Measurements from ENCODE around the gene CTXN1.
"Not testable (repeated sequence)": the region's sequence is repeated elsewhere in the genome, so short reads cannot be mapped to it uniquely, and the experiment has no call there.

Gene CTXN1

DNA sequence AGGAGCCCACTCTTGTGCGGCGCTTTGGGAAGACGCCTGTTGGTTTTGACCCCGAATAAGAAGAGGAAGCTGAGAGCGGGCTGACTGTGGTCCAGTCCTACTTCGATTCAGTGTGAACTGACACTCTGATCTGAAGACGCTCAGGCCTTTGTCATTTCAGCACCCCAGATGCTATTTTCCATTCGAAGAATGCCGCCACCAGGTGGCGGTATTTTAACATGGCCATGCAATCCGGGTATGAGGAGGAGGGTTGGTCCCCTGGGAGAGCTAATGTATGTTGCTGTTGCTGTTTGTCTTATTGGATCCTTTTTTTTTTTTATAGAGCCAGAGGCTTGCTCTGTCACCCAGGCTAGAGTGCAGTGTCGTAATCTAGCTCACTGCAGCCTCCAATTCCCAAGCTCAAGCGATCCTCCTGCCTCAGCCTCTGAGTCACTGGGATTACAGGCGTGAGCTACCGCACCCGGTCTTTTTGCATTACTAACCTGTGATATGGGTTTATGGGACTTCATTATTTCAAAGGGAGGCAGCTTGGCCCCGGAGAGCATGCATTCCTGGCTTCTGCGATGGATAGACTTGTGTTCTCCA lies 18.3 kb upstream of the CTXN1 start:
- DNase-seq = peak; percentile 77

DNA sequence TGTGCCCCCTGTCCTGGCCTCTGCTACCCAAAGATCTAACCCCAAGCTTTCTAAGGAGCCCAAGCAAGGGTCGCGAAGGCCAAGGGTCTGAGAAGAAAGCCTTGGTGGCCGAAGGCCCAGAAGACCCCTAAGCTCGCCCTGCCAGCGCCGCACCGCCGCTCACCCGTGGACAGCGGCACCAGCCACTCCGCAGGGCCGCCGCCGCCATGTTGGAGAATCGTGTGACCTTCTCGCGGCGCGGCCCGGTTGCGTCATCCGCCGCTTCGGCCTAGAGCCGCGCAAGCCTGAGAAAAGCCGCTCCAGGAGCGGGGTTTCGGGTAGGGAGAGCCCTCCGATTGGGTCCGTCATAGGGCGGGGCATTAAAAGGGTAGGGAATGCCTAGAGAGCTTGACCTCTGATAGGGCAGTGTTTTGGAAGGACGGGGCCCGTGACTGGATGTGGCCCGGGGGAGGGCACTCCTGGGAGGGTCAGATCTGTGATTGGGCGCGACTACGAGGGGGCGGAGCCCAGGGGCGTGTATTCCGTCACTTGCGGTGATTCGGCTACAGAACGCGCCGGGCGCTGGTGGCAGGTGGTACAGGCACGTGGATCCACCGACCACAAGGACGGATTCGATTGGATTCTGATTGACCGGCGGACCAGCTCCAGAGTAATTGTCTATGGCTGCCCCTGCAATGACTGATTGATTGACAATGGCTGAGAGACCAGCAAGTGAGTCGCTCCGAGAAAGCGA lies 17.7 kb upstream of the CTXN1 start, which contains the start of gene TIMM44:
Gene TIMM44 (minus strand): TSS at position 223 of the 733 bp plus-strand sequence. CDS start 15 bp downstream, at position 208.
- peak; percentile 99 for DNase-seq

DNA sequence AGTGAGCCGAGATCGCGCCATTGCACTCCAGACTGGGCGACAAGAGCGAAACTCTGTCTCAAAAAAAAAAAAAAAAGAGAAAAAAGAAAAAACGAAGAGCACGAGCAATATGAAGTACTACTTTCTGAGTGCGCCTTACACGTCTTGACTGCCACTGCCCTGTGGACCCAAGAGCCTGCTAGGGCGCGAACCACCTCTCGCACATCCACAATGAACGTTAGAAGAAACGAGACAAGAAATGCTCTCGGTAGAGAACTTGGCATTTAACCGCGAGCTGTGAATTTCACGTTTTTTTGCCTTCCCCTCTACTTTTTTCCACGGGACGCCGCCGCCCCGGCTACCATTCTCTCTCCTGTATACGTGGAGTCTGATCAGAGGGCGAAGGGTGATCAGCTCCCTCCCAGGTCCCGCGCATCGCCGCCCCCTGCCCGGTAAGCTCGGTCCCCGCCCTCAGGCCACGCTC lies 17.1 kb upstream of the CTXN1 start:
- no peak for DNase-seq

DNA sequence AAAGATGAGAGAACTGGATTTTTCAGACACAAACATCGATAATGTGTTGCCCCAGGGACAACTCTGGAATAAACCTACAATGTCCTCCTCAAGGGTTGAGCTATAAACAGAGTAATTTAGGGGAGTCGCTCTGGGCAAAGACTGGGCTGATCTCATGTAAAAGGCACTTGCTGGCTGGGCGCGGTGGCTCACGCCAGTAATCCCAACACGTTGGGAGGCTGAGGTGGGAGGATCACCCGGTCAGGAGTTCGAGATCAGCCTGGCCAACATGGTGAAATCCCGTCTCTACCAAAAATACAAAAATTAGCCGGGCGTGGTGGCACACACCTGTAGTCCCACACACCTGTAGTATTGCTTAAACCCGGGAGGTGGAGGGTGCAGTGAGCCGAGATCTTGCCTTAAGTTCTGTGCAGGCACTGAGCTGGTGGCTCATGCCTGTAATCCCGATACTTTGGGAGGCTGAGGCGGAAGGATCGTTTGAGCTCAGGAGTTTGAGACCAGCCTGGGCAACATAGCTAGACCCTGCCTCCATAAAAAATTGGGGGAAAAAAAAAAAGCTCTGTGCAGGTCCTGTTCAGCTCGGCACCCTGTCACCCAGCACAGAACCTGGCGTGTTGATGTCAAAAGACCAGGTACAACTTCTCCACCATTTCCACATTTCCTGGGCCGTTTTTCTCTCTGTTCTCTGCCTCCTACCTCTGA lies 16.1 kb upstream of the CTXN1 start:
- no peak for DNase-seq

DNA sequence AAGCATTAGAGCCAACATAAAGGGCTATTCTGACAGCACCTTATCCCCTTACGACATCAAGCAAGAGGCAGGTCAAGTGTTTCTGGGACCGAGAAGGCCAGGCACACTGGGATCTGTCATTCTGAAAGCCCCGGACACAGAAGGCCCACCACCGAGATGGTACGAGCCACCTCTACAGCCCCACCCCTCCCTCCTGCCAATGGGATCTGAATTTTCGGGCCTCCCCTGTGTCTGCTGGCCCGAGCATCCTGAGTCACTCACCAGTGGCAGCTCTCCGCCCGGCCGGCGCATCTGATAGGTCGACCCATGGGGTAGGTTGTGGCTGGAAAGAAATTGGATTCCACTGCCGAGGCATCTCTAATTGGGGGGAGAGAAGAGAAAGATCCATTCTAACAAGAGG lies 14.9 kb upstream of the CTXN1 start:
- DNase-seq = no peak

DNA sequence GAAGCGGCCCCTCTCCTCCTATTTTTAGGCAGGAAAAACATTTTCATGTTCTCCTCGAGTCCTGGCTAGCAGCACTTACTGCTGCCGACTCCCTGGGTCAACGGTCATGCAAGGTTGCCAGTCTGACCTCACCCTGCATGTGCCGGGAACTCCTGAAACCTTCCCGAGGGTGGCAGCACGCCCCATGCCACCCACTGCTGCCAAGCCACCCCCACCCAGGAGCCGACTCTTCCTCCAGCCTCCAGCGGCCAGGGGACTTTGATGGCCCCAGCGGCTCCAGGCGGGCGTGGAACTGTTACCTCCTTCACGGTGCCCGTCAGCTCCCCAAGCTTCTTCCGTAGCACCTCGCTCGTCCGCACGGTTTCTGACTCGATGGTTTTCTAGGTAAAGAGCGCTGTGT lies 8.8 kb upstream of the CTXN1 start:
- no peak for DNase-seq

DNA sequence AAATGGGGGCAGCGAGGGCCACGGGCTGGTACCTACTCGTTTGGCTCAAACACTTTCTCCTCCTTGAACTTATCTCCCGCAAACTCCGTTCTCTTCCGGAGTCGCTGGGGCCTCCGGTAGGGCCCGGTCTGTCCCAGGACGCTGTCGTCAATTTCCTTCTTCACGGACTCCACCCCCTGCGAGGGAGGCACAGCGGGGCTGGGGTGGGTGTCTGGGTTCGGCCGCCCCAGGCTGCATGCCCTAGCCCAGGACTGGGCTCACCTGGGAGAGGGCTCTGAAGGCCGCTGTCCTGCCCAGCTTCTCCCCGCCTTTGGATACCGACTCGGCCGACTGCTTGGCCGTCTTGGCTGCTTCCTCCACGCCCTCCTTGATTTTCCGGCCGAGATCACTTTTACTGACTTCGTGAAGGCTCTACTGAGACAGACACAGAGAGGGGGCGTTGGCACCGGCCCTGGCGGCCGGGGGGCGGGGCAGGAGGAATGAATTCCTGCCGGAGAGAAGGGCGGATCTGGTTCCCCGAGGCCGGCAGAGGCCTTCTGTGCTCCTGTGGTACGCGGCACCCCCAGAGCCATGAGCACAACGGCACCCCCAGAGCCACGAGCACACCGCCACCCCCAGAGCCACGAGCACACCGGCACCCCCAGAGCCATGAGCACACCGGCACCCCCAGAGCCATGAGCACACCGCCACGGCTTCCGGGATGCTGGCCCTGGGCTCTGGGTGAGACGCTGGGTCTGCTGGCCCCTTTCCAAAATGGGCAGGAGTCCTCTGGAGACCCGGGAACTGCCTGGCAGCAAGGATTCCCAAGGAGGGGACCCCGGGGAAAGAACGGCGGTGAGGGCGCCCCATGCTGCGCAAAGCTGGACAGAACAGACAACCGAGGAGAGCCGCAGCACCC lies 8.1 kb upstream of the CTXN1 start:
- DNase-seq = no peak

DNA sequence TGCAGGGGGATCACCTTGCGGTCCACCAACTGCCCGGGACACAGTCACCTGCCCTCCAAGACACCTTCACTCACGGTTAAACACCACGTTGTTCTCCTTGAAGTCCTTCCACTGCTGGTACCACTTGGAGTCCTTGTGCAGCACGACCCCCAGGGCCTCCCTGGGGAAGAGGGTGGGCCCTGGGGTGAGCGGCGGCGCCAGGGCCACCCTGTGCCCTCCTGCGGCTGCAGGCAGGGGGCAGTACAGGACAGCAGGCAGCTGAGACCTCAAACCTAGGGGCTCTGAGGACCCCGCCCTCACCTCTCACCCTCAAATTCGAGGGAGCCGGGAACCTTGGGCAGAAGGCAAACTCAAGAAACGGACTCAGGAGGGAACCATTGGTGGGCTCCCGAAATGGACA lies 7.5 kb upstream of the CTXN1 start:
- no peak for DNase-seq

DNA sequence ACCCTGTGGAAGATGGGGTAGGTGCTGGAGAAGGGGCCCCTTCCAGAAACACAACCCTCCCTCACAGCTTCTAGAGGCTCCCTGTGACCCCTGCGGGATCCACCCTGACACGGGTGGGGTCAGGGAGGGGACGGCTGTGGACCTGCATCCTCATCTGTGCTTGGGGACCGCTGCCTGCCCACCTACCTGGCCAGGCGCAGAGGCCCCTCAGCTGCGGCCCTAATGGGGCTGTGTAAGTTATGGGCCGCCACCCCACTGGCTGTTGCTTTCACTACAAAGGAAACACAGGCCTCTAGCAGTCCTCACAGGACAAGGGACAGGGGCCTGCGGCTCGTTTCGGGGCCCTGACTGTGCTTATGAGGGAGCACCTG lies 7.0 kb upstream of the CTXN1 start:
- DNase-seq = no peak

DNA sequence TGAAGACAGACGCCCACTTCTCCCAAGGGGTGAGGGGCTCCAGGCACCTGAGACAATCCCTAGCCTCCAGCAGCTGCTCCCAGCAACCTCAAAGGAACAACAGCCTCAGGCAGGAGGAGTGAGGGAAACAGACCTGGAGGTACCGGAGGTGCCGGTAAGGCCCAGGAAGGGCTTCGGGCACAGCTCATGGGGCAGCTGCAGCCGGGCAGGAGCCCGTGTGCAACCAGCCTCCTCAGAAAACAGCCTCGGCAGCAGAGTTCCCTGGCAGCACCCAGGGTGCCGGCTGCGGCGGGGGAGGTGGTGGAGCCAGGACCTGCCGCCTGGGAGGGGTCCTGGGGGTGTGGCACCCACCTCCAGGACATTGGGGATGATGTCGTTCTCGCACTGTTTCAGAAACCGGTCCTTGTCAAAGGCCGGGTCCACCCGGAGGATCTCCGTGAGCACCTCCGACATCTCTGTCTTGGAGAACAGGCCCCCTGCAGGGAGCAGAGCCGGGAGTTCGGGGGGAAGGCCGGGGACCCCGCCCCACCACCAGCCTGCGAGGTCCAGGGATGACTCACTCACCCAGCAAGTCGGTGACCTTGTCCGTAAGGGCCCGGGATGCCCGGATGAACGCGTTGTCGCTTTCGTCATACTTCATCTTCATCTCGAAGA lies 6.5 kb upstream of the CTXN1 start:
- DNase-seq = no peak

DNA sequence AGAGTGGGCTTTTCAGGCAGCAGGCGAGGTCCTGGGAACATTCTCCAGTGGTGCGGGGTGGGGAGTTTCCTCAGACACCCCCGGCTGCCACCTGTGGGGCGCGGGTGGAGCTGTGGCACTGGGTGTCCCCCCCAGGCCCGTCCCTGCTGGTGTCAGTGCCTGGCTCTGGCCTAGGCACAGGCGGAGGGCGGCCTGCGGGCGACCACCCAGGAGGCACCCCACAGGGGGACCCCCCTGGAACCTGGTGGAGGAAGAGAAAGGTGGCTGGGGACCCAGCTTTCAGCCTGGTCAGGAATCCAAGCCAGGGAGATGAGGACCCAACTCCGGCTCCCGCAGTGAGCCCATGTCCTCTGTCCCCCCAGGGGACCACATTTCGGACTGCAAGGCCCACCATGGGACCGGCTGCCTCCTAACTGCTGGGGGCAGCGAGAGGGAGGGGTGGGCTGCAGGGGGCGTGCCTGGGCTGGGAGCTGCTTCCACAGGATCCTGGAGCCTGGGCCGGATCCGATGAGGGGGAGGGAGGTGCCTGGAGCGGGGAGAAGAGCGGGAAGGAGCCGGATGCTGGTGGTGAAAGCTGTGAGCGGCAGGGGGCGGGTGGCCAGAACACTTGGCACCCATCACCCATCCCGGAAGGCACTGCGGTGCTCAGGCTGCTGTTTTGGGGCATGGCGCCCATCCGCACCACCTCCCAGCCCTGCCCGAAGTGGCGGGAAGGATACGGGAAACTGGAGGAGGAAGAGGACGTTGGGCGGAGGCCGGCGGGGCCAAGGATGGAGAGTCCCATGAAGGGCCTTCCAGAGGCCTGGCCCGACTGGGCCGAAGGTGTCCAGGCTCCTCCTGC lies 5.5 kb upstream of the CTXN1 start:
- DNase-seq = no peak

DNA sequence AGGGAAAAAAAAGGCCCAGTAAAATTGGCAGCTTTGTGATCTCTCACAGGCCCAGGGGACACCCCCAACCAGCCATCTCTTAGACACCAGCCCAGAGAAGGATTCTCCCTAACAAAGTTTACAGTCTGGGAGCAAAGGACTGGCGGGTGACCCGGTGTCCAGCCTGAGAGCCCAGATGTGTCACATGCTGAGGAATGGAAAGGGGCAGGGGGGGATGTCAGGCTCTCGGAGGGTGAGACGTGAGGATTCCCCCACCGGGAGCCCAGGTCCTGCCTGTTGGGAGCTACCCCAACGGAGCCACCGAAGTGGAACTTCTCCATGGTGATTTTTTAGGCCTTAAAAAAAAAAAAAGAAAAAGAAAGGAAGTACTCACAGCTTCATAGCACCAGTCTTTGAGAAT lies 4.8 kb upstream of the CTXN1 start:
- DNase-seq = no peak

DNA sequence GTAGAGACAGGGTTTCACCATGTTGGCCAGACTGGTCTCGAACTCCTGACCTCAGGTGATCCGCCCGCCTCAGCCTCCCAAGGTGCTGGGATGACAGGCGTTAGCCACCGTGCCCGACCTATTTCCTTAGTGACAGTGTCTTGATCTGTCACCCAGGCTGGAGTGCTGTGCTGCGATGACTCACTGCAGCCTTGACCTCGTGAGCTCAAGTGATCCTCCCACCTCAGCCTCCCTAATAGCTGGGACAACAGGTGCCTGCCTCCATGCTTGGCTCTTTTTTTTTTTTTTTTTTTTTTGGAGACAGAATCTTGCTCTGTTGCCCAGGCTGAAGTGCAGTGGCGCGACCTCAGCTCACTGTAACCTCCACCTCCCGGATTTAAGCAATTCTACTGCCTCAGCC lies 4.1 kb upstream of the CTXN1 start:
- not testable (repeated sequence) for DNase-seq

DNA sequence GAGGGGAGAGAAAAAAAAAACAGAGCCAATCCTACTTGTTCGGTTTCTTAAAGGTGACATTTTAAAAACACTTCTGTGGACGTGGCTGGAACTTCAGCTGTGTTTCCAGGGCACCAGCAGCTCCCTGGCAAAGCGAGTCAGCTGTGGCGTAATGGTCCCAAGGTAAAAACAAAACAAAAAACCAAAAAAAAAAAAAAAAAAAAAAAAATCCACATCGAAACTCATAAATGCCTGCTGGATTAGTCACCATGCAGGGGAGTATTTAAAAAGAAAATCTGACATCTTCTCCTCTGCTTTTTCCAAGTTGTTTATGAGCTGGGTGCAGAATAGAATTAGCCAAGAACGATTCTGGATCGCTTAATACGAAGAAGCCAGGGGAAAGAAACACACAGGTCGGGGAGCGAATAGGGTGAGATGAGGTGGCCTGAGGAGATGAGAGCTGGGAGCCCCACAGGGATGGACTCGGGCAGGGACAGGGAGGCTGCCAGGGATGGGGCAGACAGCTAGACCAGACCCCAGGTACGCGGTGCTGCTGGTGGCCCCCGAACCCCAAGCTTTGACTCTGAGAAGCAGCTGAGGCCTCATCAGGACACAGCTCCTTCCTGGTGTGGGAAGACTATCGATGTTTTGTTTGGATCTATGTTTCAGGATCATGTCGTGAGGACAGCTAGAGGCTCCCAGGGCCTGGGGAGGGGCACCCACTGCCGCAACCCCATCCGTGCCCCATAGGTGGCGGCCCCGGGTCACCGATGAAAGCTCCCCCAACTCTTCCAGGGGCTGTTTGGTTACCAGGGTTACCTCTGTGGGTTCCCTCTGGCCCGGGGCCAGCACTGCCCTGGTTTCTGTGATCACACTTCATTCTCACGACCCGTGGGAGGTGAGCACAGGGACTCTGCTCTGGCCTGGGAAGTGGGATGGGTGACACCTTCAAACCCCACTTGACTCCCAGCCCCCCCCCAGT lies 3.1 kb upstream of the CTXN1 start:
- peak; percentile 73 for DNase-seq

DNA sequence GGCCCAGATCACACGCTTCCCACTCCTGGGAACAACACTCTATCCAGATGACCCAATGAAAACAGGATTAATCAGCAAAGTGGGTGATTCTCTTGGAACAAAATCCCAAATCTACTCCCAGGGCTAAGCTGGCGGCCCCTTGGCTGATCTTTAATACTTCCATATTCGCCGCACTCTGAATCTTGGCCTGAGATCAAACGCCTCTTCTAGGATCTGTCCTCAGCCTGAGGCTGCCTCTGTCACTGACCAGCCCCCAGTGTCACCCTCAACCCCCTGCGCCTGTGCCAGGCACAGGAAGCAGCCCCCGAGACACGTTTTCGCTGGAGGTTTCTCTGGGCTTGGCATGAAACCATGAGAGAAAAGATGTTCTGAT lies 2.4 kb upstream of the CTXN1 start:
- no peak for DNase-seq

DNA sequence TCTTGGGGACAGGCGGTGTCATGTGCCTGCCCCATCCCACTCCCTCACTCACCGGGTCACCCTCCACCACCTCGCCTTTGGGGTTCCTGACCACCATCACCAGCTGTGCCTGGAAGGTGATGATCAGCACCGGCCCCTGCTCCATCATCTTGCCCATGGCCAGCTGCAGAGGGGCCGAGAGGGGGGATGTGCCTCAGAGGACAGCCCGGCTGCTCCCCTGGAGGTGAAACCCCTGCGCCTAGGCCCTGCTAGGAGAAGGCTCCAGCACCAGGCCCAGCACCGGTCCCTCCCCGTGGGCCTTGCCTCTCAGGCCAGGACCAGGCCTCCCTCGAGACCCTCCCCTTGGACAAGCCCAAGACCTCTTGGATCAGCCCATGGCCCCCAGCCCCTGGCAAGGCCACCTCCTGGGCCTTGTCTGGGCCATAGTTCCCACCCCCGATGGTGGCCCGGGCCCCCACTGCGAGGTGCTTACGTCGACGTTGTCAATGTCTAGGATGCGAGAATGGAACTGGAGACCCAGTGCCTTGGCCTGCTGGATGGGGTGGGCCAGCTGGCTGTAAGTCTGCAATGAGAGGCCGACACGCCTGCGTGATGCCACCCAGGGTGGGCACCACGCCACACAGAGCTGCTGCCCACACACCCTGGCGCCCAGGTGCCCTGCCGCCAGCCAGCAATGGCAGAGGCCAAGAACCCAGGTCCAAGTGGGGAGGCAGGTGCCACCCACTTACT lies 1.8 kb upstream of the CTXN1 start:
- DNase-seq = no peak

DNA sequence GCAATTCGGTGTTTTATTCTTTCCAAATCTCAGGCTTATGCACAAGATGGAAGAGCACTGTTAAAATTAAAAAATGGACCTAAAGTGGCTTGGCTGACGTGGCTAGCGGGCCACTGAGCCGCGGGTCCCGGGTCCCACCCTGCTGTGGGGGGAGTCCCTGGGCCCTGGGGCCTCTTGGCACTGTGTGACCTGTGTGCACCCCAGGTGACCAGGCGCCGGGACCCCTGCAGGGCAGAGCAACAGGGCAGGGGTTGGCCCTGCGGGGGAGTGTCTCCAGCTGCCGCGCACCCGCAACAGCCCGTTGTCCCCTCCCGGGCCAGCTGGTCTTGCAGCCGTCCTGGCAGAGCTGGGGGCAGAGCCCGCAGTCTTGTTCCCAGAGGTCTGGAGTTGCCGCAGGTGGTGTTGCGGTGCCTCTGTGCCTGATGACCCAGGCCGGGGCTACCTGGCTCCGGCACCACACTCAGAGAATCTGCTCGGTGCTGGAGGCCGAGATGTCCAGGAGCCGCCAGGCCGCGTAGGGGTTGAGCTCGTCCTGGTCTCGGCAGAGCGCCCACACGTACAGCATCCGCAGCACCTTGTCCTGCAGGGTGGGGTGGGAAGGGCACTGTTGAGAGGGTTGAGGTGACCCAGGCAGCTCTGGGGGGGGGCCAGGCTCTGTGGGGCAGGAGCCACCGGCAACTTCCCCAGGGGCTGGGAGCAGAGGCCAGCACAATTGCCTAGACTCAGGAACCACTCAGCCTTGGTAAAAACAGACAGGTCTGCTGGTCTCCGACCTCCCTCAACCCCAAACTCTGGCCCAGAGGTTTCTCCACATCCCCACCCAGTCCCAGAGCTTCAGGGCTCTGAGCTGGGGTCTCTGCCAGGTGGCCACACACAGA lies 1.0 kb upstream of the CTXN1 start:
- DNase-seq = no peak

DNA sequence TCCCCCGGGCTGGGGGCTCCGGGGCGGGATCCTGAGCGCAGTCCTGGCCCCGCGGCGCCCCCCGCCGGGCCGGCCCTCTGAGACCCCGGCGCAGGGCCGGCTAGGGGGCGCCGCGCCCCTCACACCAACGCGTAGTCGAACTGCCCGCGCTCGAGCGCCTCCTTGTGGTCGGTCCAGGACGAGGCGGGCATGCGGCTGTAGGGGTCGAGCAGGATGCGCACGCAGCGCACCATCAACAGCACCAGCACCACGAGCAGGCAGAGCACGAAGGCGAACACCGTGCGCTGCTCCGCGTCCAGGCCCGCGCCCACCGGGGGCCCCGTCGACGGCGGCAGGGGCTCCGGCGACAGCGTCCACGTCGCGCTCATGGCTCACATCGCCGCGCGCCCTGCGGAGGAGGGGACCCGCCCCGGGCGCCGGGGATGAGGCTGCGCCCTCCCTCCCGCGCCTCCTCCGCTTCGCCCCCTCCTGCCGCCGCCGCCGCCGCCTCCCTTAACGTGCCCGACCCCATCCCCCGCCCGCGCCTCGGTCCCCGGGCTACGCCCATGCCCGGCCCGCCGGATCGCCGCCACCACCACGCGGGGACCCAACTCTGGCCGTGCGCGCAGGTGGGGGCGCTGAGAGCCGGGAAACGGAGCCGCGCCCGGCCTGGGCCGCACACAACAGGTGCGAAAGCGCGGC lies 624 bp downstream of the CTXN1 start:
- DNase-seq = peak; percentile 67
